Kidney (tissue), 14 donors: Measurements from ENCODE around the gene BRIP1. TPM values are rescaled to one million over a fixed set of nuclear protein-coding genes. Genes with fewer than 3 reads are reported as not detected.

Experiments used
- DNase-seq, 5 donors: peaks; one replicate each; pipeline ENCODE4 v3.0.0-alpha.2; 2013 to 2020
- FAIRE-seq: peaks from 2 replicates; lab custom pipeline; 2012; peaks lifted over from hg19 to GRCh38; lab: Jason Lieb, UNC
- H3K27ac ChIP-seq, 2 donors: one replicate each; pipeline ENCODE4 v1.7.0; 2013; ENCODE audit warnings: low read depth in 2 of 2, low read length in 2 of 2, inconsistent platforms in 1 of 2
- H3K27me3 ChIP-seq: one replicate; pipeline ENCODE4 v1.7.1; 2013; ENCODE audit warnings: low read length, inconsistent platforms; ENCODE audit not compliant: control insufficient read depth, insufficient read depth
- H3K36me3 ChIP-seq, 3 donors: one replicate each; pipeline versions ENCODE4 v1.7.0 to v1.7.1; 2013; ENCODE audit warnings: low read length in 3 of 3, control low read depth in 1 of 3, inconsistent platforms in 1 of 3; ENCODE audit not compliant: insufficient read depth in 3 of 3, control insufficient read depth in 2 of 3
- H3K4me1 ChIP-seq, 3 donors: one replicate each; pipeline versions ENCODE4 v1.7.0 to v1.7.1; 2013; ENCODE audit warnings: low read length in 3 of 3, inconsistent platforms in 1 of 3, low read depth in 1 of 3; ENCODE audit not compliant: control insufficient read depth in 2 of 3, insufficient read depth in 2 of 3
- H3K4me3 ChIP-seq, 3 donors: one replicate each; pipeline versions ENCODE4 v1.7.0 to v1.8.1; 2013; ENCODE audit warnings: low read length in 3 of 3, control low read depth in 1 of 3, inconsistent platforms in 1 of 3
- H3K9ac ChIP-seq, 3 donors: one replicate each; pipeline versions ENCODE4 v1.7.0 to v1.7.1; 2013; ENCODE audit warnings: low read length in 3 of 3, control low read depth in 1 of 3, inconsistent platforms in 1 of 3
- H3K9me3 ChIP-seq, 3 donors: one replicate each; pipeline versions ENCODE4 v1.7.0 to v1.7.1; 2013; ENCODE audit warnings: low read length in 3 of 3, control low read depth in 1 of 3, inconsistent platforms in 1 of 3; ENCODE audit not compliant: control insufficient read depth in 2 of 3, insufficient read depth in 1 of 3
- CTCF ChIP-seq: IDR thresholded peaks from 3 replicates; pipeline ENCODE4 v1.5.1; 2012; ENCODE audit warnings: mild to moderate bottlenecking, moderate library complexity, borderline replicate concordance; ENCODE audit not compliant: insufficient read depth; ENCODE audit errors: extremely low read depth
- intact Hi-C: fragments of 100-400 bp; cut with DNase I; formaldehyde crosslinking; loops from one replicate; pipeline ENCODE4 v1.11.1; 2022
- polyA plus RNA-seq: library from polyadenylated mRNA; stranded (reverse); fragments of 350-450 nt; fragmentation: Illumina TruSeq; extraction: RNeasy Lipid Tissue Mini Kit (QIAGEN cat#74804); gene quantifications from one replicate; pipeline ENCODE4 v1.2.3, GENCODE V29; 2014; ENCODE audit warnings: low read depth, low replicate concordance; ENCODE audit not compliant: insufficient read depth
- total RNA-seq: library from RNA; stranded (reverse); fragmentation: NEBNext Ultra II Directional; extraction: Animal tissue kit (Norgen Biotek cat#: 25700); gene quantifications from one replicate; pipeline ENCODE4 v1.2.1, GENCODE V29; 2021
- donor health status: control.
- donor health status: control.
- donor health status: control.
- donor health status: control.
- donor health status: control.
- donor health status: DM: yes; HTN: yes; CAD: no.
- donor health status: Normal renal cell carcinoma (clear cell type).

The BRIP1 gene
- total and polyA plus RNA-seq, 2 donors from 2014 or later = 0.54 TPM; not detected in 1

DNA sequence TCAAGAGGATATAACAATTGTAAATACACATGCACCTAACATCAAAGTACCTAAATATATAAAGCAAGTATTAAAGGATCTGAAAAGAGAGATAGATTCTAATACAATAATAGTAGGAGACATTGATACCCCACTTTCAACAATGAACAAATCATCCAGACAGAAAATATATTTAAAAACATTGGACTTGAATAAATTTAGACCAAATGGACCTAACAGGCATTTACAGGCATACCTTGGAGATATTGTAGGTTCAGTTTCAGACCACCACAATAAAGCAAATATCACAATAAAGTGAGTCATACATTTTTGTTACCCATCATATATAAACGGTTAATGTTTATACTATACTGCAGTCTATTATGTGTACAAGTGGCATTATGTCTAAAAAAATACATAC lies 104.0 kb downstream of the BRIP1 start:
- DNase-seq (no peak), FAIRE-seq (no peak)
- Histone ChIP-seq H3K4me3 (no peak overlapping the region), H3K4me1 (no peaks in the 10 kb centered on the region), H3K9me3 (no peaks in the 10 kb centered on the region), H3K27ac (no peak overlapping the region), H3K9ac (no peak overlapping the region), H3K36me3 (no peaks in the 10 kb centered on the region), H3K27me3 (no peaks in the 10 kb centered on the region)
- intact Hi-C loops = no loop called here
- no peak for TF ChIP-seq CTCF

- FAIRE-seq = no peak
- no peak for TF ChIP-seq CTCF
These were observed 104.9 kb downstream of the BRIP1 start for GRCh38 chr17:61758430-61758829.

GRCh38 chr17:61757168-61757567 lies 106.2 kb downstream of the BRIP1 start:
- no peak overlapping the region for H3K4me3 ChIP-seq
- no peak overlapping the region for H3K9ac ChIP-seq
- intact Hi-C loops = no loop called here
- H3K36me3 ChIP-seq = no peaks in the 10 kb centered on the region
- no peak for TF ChIP-seq CTCF
- no peak overlapping the region for H3K27ac ChIP-seq
- no peak for FAIRE-seq
- no peaks in the 10 kb centered on the region for H3K27me3 ChIP-seq
- no peaks in the 10 kb centered on the region for H3K4me1 ChIP-seq
- H3K9me3 ChIP-seq = no peaks in the 10 kb centered on the region
- no peak for DNase-seq

More at GRCh38 chr17:61758430-61758829, 104.9 kb downstream of the BRIP1 start:
- intact Hi-C loops = no loop called here
- H3K27me3 ChIP-seq = no peaks in the 10 kb centered on the region
- no peaks in the 10 kb centered on the region for H3K36me3 ChIP-seq
- H3K9me3 ChIP-seq = no peaks in the 10 kb centered on the region
- no peak overlapping the region for H3K4me3 ChIP-seq
- DNase-seq = no peak
- no peak overlapping the region for H3K9ac ChIP-seq
- H3K4me1 ChIP-seq = no peaks in the 10 kb centered on the region
- H3K27ac ChIP-seq = no peak overlapping the region

- no peaks in the 10 kb centered on the region for H3K4me1 ChIP-seq
- H3K9ac ChIP-seq = no peak overlapping the region
- DNase-seq (no peak), FAIRE-seq (no peak)
- no peaks in the 10 kb centered on the region for H3K9me3 ChIP-seq
- no peaks in the 10 kb centered on the region for H3K27me3 ChIP-seq
- no peaks in the 10 kb centered on the region for H3K36me3 ChIP-seq
- intact Hi-C loops = no loop called here
- TF ChIP-seq CTCF = no peak
- H3K27ac ChIP-seq = no peak overlapping the region
- H3K4me3 ChIP-seq = no peak overlapping the region
These were observed 106.8 kb downstream of the BRIP1 start for GRCh38 chr17:61756561-61756960.
